Hematopoietic multipotent progenitor cell treated with erythropoietin and hydrocortisone succinate and interleukin-3 and kit ligand, for 15 days (in vitro differentiated cells): Measurements from ENCODE around the gene MCM3AP.

Source experiments
- DNase-seq: peaks from one replicate; pipeline ENCODE4 v3.0.0-alpha.2; 2015; ENCODE audit warnings: low spot score

The MCM3AP gene

GRCh38 chr21:46269466-46269865 lies 15.9 kb downstream of the MCM3AP start:
- DNase-seq: no peak

DNA sequence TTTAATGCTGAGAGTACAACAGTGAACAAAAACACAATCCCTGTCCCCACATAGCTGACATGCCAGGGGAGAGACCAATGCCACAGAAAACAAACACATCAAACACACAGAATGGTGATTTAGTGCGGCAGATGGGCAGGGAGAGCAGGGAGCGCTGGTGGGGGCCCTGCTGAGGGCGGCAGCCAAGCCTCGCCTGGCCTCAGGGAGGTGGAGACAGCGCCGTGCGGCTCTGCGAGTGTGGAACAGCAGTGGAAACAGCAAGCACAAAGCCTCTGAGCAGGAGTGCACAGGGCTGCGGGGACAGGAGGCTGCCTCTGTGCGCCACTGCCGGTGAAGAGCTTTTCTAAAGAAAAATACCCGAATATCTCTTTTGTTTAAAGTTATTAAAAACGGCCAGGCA lies 17.0 kb downstream of the MCM3AP start:
- DNase-seq: no peak

DNA sequence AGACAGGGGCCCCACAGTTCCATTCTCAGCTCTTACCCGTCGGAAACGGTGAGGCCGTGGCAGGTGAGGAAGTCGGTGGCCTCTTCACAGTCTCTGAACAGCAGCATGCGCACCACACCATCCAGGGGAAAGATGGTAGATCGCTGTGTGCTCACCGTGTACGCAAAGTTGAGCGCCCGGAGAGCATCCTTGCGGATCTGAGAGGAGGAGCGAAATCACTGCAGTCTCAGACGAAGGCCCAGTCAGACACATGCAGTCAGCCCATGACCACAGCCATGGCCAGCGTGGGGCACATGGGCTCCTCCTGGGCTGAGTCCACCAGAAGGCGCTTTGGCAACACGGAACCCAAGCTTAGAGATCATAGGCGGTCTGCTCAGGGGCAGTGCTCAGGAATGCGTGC lies 18.5 kb downstream of the MCM3AP start:
- no peak for DNase-seq

DNA sequence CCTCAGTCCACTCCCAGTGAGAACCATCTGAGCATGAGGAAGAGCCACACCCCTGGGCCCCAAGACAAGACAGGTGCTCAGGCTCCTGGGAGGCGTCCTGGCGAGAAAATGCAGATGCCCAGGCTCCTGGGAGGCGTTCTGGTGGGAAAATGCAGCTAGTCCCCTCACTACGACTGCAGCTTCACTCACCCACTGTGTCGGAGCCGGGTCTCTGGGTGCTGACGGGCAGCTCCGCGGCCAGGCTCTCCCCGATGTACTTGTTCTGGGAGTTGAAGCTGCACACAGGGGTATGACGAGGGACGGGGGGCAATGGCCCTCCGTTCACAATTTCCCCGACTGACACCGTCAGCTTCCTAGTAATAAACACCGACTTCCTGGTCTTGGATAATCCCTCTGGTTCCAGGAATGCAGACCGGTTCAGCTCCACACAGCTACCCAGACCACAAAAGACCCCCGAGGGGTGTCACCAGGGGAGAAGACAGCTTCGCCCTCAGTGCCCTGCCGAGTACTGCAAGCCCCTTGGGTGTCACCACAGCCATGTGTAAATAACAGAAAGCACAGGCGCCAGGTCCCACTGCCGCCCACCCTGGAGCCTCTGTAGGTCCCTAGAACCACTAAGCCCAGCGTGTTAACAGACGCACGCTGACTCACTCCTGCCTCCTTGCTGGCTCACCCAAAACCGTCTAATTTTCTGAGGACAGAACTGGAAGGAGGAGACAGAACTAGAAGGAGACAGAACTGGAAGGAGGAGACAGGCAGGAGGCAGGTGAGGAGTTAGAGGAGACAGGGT lies 19.5 kb downstream of the MCM3AP start:
- DNase-seq: no peak

- DNase-seq: peak; percentile 19
Measured at GRCh38 chr21:46264690-46265144, 20.7 kb downstream of the MCM3AP start.

DNA sequence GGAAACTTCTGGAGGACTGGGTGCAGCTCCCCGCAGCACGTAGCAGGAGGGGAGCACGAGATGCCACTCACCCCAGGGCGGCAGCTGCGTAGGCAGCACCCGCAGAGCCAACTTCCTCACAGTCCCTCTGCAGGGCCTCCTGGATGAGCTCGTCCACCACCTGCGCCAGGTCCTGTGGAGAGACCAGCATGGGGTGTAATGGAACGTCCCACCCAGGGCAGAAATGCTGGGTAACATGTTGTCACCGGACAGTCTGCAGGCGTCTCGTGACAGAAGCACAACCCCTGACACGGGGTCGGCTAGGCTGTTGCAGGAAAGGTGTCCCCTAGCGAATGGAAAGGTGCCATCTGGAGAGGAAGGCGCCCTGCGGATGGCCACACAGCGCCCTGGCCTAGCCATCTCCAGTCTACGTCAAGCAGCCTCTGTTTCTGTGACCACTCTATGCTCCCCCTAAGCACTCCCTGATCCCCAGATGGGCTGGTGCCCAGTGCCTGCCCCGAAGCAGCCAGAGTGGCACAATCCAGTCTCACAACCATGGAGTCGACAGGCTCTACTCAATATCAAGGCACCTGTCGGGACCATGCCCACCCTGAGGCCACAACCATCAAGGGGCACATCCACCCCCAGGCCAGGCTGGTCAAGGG lies 21.2 kb downstream of the MCM3AP start:
- DNase-seq: no peak

- DNase-seq: no peak
Measured at GRCh38 chr21:46256501-46256994, 28.9 kb downstream of the MCM3AP start.

- no peak for DNase-seq
Measured at GRCh38 chr21:46255758-46256337, 29.6 kb downstream of the MCM3AP start.

DNA sequence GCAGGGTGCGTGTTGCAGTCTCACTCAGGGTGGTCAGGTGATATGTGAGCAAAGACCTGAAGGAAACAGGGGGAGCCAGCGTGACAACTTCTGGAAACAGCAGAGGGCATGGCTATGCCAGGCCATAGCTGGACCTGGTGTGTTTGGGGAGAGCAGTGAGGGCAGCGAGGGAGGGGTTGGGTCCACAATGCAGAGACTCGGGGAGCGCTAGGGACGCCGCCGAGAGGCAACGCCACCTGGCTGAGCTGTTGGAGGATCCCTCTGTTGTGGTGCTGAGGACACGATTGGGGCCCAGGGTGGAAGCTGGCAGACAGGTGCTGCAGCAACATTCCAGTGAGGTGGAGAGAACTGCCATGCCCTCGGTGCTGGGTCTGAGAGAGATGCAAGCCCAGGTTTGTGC lies 30.2 kb downstream of the MCM3AP start:
- no peak for DNase-seq

DNA sequence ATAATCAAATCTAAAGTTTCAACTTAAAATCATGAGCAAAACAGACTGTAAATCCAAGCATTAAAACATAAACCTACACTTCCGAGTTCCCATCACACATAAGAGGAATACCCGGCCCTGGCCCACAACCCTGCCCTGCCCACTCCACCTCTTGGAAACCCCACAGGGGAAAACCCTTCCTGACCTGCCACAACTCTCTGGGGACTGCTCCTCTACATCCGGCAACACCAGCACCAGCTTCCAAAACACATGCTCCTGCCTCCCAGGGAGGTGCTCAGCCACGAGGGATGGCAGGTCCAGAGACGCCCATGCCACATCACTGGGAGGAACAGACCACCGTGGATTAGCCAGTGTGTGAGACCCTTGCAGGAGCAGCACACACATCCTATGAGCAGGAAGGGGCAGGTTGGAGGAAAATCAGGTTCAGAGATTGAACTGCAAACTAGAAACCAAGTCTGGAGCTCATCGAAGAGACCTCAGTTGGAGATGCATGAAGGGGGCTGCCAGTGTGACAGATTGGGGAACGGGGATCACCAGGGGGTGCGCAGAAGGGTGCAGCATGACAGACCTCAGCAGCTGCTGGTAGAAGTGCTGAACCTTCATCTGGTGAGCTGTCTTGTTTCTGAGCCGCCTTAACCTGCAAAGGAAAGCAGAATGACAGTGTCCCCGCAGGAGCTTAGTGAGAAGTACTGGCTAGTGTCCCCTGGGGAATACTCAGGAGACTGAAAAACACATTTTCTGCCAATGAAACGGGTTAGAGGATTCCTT lies 31.0 kb downstream of the MCM3AP start:
- DNase-seq: no peak

- peak; percentile 52 for DNase-seq
Measured at GRCh38 chr21:46253610-46254124, 31.7 kb downstream of the MCM3AP start.

DNA sequence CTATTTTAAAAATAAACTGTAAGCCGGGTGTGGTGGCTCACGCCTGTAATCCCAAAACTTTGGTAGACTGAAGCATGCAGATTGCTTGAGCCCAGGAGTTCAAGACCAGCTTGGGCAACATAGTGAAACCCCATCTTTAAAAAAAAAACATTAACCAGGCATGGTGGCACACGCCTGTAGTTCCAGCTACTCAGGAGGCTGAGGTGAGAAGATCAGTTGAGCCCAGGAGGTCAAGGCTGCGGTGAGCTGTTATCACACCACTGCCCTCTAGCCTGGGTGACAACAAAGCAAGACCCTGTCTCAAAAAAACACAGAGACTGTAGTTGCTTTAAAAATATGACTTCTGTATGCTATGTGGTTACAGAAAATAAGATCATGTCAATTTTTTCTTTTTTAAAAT lies 32.6 kb downstream of the MCM3AP start:
- no peak for DNase-seq

GRCh38 chr21:46250146-46250725 lies 35.2 kb downstream of the MCM3AP start:
- no peak for DNase-seq

DNA sequence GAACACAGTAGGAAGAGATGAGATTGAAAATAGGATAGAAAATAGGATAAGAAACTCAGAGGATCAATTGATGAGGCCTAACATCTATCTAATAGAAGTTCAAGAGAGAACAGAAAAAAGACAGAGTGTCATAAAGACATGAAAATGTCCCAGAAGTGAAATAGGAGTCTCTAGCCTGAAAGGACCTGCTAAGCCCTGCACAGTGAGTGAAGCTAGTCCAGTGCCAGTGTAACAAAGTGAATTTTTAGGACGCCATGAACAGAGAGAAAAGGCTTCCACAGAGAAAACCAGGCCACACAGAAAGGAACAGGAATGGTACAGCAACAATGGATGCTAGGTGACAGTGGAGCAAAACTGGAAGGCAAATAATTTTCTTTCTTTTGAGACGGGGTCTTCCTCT lies 36.6 kb downstream of the MCM3AP start:
- no peak for DNase-seq

DNA sequence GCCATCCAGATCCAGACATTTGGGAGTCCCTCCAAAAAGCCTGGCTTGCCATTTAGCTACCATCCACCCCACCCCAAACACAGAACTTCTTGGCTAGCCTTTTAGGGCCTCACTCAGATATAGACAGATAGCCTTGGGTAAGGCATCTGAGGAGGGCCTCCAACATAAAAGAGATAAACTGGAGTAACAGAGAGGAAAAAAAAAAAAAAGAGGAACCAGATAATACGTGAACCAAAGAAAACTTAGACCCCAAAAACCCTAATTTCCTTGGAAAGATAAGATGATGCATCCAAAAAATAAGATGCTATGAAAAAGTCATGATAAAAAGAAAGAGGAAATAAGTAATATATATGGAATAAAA lies 37.0 kb downstream of the MCM3AP start:
- DNase-seq: no peak

DNA sequence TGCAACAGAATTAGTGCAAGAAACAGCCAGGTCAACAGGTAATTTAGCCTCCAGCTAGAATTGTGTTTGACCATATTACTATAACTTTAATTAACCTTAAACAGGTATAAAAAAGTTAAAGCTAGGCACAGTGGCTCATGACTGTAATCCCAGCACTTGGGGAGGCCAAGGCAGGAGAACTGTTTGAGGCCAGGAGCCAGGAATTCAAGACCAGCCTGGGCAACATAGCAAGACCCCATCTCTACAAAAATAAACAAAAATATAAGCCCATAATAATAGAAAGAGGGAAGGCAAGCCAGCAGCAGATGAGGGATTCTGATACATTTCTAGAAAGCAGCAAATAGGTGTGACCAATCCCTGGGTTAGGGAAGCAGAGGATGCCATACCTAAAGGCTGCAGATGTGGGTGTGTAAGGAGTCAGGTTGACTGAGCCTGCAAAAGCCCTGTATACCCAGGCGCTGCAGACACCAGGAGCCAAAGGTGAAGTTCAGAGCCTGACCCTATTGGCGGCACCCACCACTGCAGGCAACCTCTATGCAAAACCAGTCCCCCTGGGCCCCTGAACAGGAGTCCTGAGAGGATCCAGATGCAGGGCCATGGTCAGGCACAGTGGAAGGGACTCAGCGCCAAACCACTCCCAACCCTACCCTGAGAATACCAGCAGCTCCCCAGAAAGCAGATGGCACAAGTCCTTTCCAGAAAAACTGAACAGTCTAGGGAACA lies 37.6 kb downstream of the MCM3AP start:
- DNase-seq: no peak

DNA sequence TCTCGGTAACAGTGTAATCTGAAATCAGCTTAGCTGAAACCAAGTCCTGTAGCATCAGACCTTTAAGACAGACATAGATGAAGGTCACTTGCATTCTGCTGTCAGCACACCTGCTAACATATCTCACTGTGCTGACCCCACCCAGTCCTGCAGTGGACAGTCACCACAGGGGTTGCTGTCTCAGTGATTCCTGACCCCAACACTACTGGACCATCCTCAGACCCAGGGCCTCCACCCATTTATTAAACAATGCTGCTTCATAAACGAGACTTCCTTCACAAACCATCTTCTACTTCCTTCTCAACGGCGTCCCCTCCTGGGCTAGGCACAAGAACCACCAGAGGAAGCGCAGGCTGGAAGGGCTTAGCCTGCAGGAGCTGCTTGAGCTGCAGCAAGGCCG lies 39.1 kb downstream of the MCM3AP start:
- no peak for DNase-seq

- DNase-seq: no peak
Measured at GRCh38 chr21:46245213-46245915, 40.0 kb downstream of the MCM3AP start.

GRCh38 chr21:46244602-46245001 lies 40.8 kb downstream of the MCM3AP start:
- DNase-seq: no peak

GRCh38 chr21:46243960-46244361 lies 41.5 kb downstream of the MCM3AP start:
- DNase-seq: no peak

GRCh38 chr21:46243325-46243724 lies 42.1 kb downstream of the MCM3AP start:
- no peak for DNase-seq
